HG03342 (cell line): Measurements from ENCODE around the gene GPR15LG.
"Not testable (repeated sequence)": the region's sequence is repeated elsewhere in the genome, so short reads cannot be mapped to it uniquely, and the experiment has no call there.

ENCODE experiments used
- ATAC-seq: cut with Tn5 transposase; IDR thresholded peaks from one replicate; pipeline ENCODE4 v1.9.1; 2021; ENCODE audit warnings: mild to moderate bottlenecking, moderate library complexity; ENCODE audit not compliant: unreplicated experiment

The GPR15LG gene

DNA sequence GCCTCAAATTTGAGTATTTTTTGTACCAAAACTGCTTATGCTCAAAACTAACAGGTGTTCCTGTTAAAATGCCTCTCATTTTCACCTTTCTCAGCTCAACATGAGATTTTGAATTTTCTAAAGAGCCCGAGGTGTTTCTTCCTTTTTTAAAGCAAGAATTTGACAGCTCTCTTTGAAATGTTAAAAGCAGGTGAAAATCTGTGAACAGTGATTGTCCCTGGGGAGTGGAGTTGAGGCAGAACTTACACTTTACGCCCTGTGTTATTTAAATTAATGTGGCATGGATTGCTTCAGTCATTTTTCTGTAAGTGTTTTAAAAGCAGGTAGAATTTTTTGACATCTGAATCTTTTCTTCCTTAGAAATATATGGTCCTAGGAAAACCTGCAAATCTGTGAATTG lies 9.2 kb upstream of the GPR15LG start:
- no peak for ATAC-seq

DNA sequence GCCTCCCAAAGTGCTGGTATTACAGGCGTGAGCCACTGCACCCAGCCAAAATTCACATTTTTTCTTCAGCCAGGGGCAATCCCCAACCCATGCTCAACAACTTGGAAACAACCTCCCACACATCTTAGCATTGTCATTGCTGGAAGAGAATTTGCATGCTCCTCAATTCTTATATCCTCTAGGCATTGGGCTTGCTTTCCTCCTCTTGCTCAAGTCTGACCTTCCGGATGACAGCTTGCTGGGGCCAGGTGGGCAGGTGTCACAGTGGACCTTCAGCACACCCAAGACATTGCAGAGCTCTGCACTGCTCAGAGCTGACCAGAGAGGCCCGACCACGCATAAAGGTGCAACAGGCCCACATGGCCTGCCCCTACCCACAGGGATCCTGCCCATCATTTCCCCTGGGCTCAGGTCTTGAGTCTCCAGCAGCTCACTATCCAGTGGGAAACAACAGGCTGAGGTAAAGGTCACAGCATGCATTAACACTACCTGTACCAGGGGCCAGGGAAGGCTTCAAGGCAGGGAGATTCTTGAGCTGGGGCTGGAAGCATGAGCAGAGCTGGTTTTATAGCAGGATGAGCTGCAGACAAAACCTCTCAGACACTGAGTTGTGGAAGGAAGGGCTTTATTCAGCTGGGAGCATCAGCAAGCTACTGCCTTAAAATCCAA lies 6.8 kb upstream of the GPR15LG start:
- ATAC-seq, result no peak

DNA sequence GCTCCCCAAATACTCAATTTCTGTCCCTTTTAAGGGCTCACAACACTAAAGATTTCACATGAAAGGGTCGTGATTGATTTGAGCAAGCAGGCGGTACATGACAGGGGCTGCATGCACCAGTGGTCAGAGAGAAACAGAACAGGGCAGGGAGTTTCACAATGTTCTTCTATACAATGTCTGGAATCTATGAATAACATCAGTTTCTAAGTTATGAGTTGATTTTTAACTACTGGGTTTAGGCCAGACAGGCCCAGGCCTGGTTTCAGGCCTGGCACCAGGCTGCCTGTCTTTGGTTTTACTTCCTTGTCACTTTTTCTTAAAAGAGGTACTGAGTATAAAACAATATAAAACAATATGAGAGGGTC lies 6.3 kb upstream of the GPR15LG start:
- not testable (repeated sequence) for ATAC-seq

DNA sequence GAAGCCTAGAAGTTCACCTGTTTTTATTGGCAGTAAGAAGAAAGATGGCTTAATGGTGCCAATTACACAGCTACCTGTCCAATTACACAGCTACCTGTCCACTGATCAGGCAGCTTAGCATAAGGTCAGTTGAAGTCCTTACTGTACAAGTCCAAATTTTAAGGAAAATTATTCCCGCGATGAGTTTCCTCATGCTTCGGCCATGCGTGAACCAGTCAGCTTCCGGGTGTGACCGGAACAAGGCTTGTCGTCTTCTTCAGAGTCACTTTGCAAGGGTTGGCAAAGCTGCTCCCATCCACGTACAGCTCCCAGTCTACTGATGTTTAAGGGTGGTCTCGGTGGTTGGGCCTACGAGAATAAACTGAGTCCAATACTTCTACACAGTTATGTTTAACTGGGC lies 5.2 kb upstream of the GPR15LG start:
- ATAC-seq, result not testable (repeated sequence)

DNA sequence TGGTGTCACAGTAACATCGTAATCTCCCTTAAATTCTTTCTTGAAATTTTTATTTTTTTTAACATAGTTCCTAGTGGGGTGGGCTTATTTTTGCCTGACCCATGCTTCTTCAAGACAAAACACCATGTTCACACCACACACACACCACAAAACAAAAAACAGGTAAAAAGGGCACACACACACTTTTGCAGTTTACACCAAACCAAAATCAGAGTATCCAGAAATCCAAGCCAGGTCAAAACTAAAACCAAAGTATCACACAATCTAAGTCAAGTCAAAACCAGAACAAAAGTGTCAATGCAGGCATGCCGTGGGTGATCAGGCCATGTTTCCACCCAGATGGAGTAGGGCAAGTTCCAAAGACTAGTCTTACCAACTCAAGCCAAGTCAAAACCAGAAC lies 2.4 kb upstream of the GPR15LG start:
- not testable (repeated sequence) for ATAC-seq

DNA sequence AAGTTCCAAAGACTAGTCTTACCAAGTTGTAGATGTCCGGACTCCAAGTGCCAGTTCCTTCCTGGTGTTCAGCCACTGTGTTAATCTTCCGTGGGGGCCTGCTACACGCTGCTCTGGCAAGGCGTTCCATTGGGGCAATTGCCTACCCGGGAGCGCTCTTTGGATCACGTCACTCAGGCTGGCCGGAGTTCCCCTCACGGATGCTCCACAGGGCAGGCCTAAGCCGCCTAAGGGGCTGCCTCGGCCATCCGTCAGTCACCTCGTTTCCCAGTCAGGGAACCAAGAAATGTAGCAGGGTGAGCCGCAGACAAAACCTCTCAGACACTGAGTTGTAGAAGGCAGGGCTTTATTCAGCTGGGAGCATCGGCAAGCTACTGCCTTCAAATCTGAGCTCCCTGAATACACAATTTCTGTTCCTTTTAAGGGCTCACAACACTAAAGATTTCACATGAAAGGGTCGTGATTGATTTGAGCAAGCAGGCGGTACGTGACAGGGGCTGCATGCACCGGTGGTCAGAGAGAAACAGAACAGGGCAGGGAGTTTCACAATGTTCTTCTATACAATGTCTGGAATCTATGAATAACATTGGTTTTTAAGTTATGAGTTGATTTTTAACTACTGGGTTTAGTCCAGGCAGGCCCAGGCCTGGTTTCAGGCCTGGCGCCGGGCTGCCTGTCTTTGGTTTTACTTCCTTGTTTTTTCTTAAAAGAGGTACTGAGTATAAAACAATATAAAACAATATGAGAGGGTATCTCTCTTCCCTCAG lies 1.7 kb upstream of the GPR15LG start:
- ATAC-seq, result peak; percentile 48

DNA sequence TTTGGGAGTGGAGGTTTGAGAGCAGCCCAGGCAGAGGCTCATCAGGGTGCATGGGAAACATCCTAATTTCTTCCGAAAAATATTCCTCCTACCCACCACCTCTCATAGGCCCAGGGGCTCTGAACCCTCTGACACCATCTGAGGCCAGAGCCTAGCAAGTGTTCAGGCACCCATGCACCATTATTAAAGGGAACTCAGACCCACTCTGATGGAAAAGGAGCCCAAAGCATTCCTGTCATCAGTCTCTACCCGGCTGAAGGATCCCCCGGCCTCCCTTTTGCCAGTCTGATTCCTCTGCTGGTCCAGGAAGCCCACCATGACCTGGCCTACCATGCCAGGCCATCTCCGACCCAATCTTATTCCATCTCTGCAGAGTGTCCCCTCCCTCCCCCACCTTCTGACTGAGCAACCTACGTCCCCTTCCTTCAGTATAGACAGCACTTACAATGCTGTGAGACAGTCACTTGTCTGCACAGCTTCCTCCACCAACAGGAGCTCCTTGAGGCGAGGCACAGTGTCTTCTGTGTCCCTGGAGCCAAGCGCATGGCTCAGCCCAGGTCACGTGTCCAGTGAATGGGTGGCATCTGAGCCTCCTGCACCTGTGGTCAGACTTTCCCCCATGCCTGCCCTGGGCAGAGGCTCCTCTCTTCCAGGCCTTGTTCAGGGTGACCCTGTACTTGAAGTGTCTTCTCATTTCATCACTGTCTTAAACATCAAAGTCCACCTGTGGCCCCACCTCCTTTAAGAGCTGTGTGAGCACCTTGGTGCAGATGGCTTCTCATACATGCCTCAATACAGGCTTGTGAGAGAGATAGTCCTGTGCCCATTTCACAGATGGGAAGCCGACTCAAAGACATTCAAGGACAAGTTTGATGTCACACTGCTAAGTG lies 889 bp upstream of the GPR15LG start:
- ATAC-seq, result peak; percentile 59

DNA sequence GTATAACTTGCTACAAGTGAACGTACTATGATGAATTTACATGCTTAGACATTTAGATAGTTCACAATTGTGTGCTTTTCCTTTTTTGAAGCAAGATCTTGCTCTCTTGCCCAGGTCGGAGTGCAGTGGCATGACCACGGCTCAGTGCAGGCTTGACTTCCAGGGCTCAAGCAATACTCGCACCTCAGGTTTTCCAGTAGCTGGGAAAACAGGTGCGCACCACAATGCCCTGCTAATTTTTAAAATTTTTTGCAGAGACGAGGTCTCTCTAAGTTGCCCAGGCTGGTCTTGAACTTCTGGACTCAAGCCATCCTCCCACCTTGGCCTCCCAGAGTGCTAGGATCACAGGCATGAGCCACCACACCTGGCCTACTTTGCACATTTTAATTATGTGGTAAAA lies 1.8 kb downstream of the GPR15LG start:
- no peak for ATAC-seq

DNA sequence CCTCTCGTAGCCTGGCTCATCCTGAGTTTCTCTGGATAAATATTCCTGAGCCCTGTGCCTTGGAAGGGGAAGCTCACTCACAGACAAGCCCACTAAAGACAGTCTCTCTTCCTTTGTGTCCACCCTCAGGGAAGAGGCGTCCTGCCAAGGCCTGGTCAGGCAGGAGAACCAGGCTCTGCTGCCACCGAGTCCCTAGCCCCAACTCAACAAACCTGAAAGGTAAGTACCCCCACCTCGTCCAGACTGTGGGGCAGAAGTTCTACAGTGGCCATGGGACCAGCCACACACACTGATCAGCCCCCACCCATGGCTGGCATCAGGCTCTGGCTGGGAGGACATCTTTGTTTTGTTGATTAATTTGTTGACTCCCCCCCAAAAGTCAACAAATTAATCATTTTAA lies 2.8 kb downstream of the GPR15LG start:
- no peak for ATAC-seq

DNA sequence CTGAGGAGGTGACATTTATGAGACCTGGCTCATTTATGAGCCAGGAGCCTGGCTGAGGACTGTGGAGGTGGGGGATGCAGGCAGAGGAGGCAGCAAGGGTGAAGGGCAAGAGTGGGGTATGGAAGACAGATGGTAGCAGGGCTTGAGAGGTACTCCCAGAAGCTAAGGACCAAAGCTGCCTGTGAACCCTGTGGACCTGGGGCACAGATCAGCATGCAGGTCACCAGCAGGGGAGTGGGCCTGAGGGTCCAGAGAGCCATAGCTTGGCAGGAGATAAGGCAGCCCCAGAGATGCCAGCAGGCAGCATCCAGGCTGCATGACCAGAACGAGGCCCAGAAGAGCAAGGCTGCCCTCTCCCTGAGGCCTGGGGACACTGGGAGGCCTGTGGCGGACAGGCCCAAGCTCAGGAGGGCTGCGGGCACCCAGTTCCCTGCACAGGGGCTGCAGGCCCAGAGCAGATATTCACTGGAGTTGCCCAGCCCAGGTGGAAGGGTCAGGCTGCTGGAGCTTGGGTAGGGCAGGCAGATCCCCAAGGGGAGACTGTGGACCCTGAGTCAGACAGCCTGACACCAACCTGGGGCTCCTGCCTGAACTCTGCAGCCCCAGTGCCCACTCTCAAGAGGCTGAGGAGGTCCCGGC lies 3.4 kb downstream of the GPR15LG start:
- no peak for ATAC-seq

DNA sequence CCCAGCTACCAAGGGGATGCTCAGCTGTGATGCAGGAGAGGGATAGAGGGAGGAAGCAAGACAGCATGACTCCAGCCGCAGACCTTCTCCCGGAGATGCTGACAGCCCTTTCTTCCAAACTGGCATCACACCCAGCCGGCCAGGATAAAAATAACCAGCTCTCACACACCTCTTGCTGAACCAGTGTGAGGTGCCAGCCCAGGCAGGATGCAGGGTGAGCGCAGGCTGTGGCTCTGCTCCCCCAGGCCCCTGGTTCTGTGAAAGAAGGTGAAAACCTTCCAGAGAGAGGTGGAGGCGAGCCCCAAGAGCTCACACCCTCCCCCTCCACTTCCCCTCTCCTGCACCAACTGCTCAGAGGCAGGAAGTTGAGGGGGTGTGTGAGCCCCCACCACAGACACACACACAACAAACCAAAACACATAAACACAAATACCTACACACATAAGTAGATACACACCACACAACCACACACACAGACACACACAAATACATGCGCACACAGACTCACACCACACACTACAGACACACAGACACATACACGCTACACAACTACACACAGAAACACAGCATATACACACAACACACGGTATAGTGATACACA lies 4.0 kb downstream of the GPR15LG start:
- ATAC-seq, result peak; percentile 33

DNA sequence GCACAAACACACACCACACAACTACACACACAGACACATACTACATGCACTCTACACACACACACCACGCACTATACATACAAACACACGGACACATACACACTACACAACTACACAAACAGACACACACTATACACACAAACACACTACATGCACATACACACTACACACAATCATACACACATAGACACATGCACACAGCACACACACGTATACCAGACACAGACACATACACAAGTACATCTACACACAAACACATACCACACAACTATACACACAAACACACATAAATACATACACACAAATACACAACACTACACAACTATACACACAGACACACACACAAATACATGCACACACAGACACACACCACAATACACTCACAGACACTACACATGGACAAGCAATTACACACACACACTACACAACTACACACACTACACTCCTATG lies 4.6 kb downstream of the GPR15LG start:
- no peak for ATAC-seq

DNA sequence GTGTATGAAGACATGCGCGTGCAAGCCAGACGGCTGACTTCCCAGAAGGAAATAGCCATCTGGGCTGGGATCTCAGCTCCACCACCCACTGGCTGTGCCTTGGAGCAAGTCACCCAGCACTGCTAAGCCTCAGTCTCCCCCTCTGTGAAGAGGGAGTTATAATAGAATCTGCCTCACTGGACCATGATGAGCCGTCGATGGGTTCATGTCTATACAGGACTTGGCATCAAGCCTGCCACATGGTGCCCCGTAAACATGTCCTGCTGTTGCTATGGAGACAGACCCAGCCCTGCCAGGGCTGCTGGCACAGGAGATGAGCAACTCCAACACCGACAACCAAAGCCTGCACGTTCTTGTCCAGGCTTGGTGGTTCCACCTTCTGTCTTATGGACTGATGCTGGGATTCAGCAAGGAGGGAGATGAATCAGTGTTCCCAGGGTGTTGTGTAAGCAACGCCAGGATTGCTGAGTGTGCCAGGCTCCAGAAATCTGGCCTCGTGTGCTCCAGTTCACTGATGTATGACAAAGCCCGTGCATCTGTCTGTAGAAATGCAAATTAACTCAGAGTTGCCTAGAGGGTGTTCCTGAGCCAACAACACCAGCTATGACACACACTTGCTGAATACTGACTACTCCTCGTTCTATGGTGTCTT lies 5.6 kb downstream of the GPR15LG start:
- ATAC-seq, result peak; percentile 94

DNA sequence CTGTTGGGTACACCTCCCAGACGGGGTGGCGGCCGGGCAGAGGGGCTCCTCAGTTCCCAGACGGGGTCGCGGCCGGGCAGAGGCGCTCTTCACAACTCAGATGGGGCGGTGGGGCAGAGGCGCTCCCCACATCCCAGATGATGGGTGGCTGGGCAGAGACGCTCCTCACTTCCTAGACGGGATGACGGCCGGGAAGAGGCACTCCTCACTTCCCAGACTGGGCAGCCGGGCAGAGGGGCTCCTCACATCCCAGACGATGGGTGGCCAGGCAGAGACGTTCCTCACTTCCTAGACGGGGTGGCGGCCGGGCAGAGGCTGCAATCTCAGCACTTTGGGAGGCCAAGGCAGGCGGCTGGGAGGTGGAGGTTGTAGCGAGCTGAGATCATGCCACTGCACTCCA lies 6.8 kb downstream of the GPR15LG start:
- not testable (repeated sequence) for ATAC-seq

DNA sequence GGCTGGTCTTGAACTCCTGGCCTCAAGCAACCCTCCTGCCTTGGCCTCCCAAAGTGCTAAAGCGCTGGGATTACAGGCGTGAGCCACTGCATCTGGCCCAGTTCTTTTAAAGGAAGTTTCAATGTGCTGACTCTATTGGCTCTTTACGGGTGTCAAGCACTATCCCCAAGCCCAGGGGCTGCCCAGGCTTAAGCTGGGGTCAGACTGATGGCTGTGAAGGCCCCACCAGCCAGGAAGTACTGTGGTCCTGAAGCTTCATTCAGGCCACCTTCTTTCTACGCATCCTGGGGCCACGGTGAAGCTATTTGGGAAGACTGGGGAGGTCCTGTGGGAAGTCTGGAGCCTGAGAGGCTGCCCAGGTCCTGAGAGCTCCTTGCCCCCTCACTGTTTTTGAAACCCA lies 8.0 kb downstream of the GPR15LG start:
- ATAC-seq, result no peak

DNA sequence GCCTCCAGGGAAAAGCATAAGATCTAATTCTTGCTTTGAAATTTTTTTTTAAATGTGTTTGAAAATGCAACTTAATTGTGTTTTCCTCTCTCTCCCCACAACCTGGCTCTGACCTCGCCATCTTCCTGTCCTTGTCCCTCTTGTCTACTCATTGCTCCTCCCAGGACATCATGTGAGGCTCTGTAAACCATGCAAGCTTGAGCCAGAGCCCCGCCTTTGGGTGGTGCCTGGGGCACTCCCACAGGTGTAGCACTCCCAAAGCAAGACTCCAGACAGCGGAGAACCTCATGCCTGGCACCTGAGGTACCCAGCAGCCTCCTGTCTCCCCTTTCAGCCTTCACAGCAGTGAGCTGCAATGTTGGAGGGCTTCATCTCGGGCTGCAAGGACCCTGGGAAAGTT lies 10.9 kb downstream of the GPR15LG start:
- no peak for ATAC-seq

DNA sequence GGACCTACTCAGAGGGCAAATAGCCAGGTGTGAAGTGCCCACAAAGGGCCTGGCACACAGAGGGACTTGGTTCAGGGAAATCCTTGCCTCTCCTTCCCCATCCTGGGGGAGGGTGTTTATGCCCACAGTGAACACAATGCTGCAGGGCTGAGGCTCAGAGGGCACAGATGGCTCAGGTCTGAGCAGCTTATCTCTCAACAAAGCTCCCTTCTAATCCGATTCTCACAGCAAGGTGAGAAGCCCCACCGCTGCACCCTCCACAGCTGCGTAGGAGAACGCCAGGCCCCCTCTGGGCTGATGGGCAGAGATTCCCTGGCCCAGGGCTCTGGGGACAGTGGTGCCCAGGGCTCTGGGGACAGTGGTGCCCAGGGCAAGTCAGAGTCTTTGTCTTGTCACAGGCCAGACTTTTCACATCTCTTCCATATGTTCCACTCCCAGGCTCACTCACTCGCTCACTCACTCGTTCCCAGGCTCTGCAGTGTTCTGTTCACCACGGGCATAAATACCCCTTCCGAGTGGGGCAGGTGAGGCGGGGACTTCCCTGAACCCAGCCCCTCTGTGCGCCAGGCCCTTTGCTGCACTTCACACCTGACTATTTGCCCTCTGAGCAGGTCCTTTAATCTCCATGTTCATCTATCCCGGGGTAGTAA lies 12.1 kb downstream of the GPR15LG start:
- ATAC-seq, result no peak

DNA sequence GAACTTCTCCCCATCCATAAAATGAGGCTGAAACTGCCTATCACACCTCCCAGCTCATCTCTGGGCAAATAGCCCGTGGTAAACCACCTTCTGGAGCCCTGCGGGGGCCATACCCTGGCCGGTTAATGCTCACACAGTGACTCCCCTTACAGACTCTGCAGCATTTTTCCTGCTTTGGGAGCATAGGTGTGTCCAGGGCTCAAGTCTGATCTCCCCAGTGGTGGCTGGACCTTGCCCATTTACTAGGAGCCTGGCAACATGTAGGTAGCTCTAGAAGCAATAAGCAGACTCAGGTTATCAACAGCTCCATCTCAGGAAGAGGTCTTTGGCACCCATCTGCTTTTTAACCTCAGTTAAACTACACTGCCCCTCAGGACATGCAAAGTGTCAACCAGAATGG lies 15.2 kb downstream of the GPR15LG start:
- no peak for ATAC-seq

DNA sequence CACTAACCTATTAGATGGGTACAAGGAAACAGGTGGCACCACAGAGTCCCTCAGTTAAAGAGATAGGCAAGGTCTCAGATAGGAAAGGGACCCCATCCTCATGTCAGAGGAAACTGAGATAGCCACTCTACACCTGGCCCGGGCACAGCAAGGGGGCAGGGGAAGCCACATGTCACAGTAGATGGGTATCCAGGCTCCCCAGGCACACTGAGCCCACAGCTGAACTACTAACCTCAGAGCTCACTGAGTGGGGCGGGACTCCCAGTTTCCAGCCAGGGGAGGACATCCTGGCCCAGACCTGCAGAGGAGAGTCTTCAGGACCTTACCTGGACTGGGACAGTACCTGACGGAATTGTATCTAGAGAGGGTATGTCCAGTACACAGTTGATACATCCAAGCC lies 17.0 kb downstream of the GPR15LG start:
- ATAC-seq, result no peak

DNA sequence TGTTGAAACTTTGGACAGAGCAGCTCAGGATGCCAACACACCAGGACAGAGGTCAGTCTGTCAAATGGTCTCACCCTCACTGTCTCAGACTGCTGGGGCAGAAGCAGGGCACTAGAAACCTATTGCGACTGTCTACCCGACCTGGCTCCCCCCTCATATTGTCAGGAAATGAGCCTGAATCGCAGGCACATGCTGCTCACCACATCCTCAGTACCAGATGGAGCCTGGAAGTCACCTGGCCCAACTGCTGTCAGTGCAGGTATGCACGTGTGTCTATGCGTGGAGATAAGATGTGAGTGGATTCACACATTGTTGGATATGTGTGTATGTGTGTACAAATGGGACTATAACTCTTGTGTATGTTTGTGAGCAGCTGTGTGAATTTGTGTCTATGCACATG lies 17.5 kb downstream of the GPR15LG start:
- ATAC-seq, result no peak
